ENCODE data around the gene PEX10. TPM values are rescaled to one million over a fixed set of nuclear protein-coding genes. Genes with fewer than 3 reads are reported as not detected.
A peak's percentile ranks its signal among the peaks of the same experiment; 100 is the strongest.
"Not testable (repeated sequence)": the region's sequence is repeated elsewhere in the genome, so short reads cannot be mapped to it uniquely, and the experiment has no call there.

Gene PEX10
- total RNA-seq, 2 donors from 2014 or later = 4.7 to 17.0 TPM

- no peak overlapping the region for H3K27ac Mint-ChIP-seq
- DNase-seq (ENCODE audit: low spot score in 2 of 2) = no peak
- no peak for ATAC-seq
Observed at GRCh38 chr1:2446394-2446793, 34.0 kb upstream of the PEX10 start.

GRCh38 chr1:2445823-2446215, 33.5 kb upstream of the PEX10 start:
- Mint-ChIP-seq H3K9me3 (no peaks in the 10 kb centered on the region), H3K27ac (no peak overlapping the region), H3K36me3 (no peaks in the 10 kb centered on the region)
- DNase-seq (ENCODE audit: low spot score in 2 of 2) = no peak
- no peak for ATAC-seq

More at GRCh38 chr1:2446394-2446793, 34.0 kb upstream of the PEX10 start:
- Mint-ChIP-seq H3K36me3 (no peaks in the 10 kb centered on the region), H3K9me3 (no peaks in the 10 kb centered on the region)

GRCh38 chr1:2445162-2445822, 32.9 kb upstream of the PEX10 start:
- no peak for ATAC-seq
- no peak for DNase-seq (ENCODE audit: low spot score in 2 of 2)
- no peak overlapping the region for H3K27ac Mint-ChIP-seq

DNA sequence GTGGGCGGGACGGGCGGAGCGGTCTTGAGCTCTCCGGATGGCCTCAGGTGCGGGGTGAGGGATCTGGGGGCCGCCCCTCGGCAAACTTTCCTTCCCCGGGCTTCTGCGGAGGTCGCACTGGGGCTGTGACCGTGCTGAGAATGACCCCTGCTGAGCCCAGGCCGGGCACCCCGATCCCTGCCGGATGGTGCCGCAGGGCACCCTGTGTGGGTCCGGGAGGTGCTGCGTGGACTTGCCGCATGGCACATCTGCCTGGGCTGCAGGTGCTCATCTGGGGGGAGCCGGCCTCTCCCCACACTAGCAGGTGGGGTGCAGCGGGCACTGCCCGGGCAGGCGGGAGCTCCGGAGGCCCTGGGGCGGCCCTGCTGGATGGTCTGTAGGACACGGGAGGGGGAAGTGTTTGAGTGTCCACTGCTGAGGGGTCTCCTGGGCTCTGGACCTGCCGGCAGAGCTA, 31.8 kb upstream of the PEX10 start:
- DNase-seq (ENCODE audit: low spot score in 2 of 2) (no peak), ATAC-seq (no peak)
- no peak overlapping the region for H3K27ac Mint-ChIP-seq
- no peaks in the 10 kb centered on the region for H3K9me3 Mint-ChIP-seq
- no peaks in the 10 kb centered on the region for H3K36me3 Mint-ChIP-seq

More at GRCh38 chr1:2445162-2445822, 32.9 kb upstream of the PEX10 start:
- Mint-ChIP-seq H3K36me3 (no peaks in the 10 kb centered on the region), H3K9me3 (no peaks in the 10 kb centered on the region)

DNA sequence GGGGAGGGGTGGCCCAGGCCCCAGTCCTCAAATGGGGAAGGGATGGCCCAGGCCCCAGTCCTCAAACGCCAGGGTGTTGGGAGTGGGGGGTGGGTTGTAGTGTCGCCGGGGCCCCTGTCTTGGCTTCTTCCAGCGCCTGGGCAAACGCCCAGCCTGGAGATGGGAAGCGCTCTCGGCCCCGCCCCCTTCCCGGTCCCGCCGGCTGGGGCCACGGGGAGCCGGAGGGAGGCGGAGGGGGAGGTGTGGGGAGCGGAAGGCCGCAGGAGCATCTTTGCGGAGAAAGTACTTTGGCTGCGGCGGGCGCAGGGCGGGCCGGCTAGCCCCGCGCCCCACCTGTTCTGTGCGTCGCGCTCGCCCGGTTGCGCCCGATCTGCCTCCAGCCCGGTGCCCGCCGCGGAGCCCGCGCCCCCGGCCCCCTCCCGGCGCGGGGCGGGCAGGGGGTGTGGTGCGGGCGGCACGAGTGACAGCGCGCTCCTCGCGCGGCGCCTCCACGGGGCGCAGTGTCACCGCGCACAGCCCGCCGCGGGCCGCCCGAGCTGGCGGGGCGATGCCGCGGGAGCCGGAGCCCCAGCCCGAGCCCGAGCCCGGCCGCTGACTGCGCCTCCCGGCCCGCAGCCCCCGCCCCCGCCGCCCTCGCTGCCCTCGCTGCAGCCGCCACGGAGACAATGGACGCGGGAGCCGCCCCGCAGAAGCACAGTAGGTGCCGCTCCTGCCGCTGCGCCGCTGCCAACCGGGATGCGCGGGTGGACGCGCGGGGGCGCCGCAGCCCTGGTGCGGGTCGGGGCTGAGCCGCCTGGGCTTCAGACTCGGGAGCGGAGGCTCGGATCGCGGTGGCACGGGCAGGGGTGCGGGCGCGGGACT, 31.1 kb upstream of the PEX10 start:
- Mint-ChIP-seq H3K27ac (no peak overlapping the region), H3K36me3 (no peaks in the 10 kb centered on the region), H3K9me3 (no peaks in the 10 kb centered on the region)
- ATAC-seq (peak; percentile 58 to 65), DNase-seq (ENCODE audit: low spot score in 2 of 2) (peak in 1 of 2 donors; percentile 22)

- Mint-ChIP-seq H3K36me3 (no peaks in the 10 kb centered on the region), H3K27ac (no peak overlapping the region), H3K9me3 (no peaks in the 10 kb centered on the region)
- DNase-seq (ENCODE audit: low spot score in 2 of 2) = no peak
- ATAC-seq = no peak
Observed at GRCh38 chr1:2442661-2443060, 30.3 kb upstream of the PEX10 start.

DNA sequence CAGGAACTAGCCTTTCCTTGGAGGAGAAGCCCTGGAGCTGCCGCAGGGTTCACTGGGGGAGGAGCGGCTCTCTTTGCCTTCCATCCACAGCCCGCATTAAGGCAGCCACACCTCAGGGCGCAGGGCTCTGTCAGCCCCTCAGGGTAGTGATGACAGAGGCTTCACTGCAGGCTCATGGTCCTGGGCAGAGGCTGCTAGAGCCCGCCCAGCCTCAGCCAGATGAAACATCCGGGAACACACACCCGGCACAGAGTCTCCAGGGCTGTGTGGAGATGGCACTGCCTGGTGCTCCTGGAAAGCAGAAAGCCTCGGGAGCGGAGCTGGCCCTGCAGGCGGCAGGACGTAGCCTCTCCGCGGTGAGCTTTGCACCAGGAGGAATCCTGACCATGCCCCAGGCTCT, 29.4 kb upstream of the PEX10 start:
- no peaks in the 10 kb centered on the region for H3K36me3 Mint-ChIP-seq
- ATAC-seq (no peak), DNase-seq (ENCODE audit: low spot score in 2 of 2) (no peak)
- no peaks in the 10 kb centered on the region for H3K9me3 Mint-ChIP-seq
- H3K27ac Mint-ChIP-seq = no peak overlapping the region

- H3K9me3 Mint-ChIP-seq, H3K36me3 Mint-ChIP-seq, ATAC-seq, H3K27ac Mint-ChIP-seq: not testable (repeated sequence)
- DNase-seq (ENCODE audit: low spot score in 2 of 2) = peak in 1 of 2 donors; percentile 22
Observed at GRCh38 chr1:2440346-2440745, 28.0 kb upstream of the PEX10 start.

GRCh38 chr1:2439369-2439768, 27.0 kb upstream of the PEX10 start:
- H3K9me3 Mint-ChIP-seq = no peaks in the 10 kb centered on the region
- H3K36me3 Mint-ChIP-seq = no peaks in the 10 kb centered on the region
- DNase-seq (ENCODE audit: low spot score in 2 of 2) (no peak), ATAC-seq (no peak)
- no peak overlapping the region for H3K27ac Mint-ChIP-seq

DNA sequence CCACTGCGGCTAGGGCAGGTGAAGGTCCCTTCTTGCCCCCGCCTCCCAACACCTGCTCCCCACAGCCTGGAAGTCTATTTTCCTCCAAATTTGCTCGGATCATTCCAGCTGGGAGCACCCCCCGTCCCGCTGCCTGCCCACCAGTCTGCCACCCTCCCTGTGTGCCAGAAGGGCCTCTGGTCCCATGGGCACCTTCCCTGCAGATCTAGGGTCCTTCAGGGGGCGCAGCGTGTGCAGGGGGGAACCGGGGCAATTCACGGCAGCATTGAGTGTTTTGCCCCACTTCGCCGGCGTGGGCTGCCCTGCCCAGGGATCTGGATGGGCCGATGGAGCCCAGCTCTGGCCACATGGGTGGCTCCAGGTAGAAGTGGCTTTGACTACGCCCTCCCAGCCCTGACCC, 26.3 kb upstream of the PEX10 start:
- ATAC-seq (no peak), DNase-seq (ENCODE audit: low spot score in 2 of 2) (no peak)
- Mint-ChIP-seq H3K36me3 (no peaks in the 10 kb centered on the region), H3K9me3 (no peaks in the 10 kb centered on the region), H3K27ac (no peak overlapping the region)

DNA sequence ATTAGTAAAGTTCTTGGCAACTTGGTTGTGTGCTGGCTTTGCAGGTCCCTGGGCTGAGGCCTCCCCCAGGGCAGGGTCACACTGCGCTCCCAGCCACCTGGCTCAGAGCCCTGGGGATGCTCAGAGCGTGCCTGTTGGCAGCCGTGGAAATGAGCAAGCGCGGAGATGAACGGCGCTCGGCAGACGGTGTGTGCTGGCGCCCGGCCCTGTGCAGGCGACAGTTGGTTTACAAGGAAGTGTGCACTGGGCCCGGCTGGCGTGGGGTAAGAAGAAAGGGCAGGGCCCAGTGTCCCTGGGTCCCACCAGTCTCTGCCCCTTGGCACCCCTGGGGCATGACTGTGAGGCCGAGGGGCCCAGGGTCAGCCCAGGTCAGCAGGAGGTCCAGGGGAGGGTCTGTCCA, 25.7 kb upstream of the PEX10 start:
- no peak for ATAC-seq
- H3K36me3 Mint-ChIP-seq = no peaks in the 10 kb centered on the region
- no peak overlapping the region for H3K27ac Mint-ChIP-seq
- DNase-seq (ENCODE audit: low spot score in 2 of 2) = no peak
- no peaks in the 10 kb centered on the region for H3K9me3 Mint-ChIP-seq

- Mint-ChIP-seq H3K27ac (peak overlapping the region in 1 of 2 donors; percentile 77), H3K36me3 (no peaks in the 10 kb centered on the region), H3K9me3 (no peaks in the 10 kb centered on the region)
- no peak for ATAC-seq
- no peak for DNase-seq (ENCODE audit: low spot score in 2 of 2)
Observed at GRCh38 chr1:2437617-2438016, 25.3 kb upstream of the PEX10 start.

DNA sequence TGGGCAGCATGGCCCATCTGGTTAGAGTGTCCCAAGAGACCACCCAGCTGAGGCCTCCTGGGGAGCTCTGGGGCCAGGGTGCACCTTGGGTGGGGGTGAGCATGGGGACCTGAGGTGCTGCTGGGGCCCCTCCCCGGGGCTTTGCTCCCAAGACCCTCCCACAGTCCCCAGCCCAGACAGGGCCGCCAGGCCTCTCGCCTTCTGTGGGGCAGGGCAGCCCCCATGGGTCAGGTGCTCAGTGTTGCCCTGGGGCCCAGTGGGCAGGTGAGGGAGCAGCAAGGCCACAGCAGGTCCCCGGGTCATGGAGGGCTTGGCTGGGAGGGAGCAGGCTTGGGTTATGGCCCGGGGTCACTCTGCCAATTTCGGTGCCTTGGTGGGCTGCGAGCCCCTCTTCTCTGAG, 24.5 kb upstream of the PEX10 start:
- DNase-seq (ENCODE audit: low spot score in 2 of 2) = no peak
- Mint-ChIP-seq H3K36me3 (no peaks in the 10 kb centered on the region), H3K9me3 (no peaks in the 10 kb centered on the region), H3K27ac (no peak overlapping the region)
- no peak for ATAC-seq

- DNase-seq (ENCODE audit: low spot score in 2 of 2) = no peak
Observed at GRCh38 chr1:2435746-2436355, 23.5 kb upstream of the PEX10 start.

GRCh38 chr1:2435091-2435490, 22.7 kb upstream of the PEX10 start:
- DNase-seq (ENCODE audit: low spot score in 2 of 2) (no peak), ATAC-seq (no peak)
- H3K9me3 Mint-ChIP-seq = peaks cover 0 to 3% of the 10 kb centered on the region in 2 donors
- H3K27ac Mint-ChIP-seq = peak overlapping the region in 1 of 2 donors; percentile 63
- peaks cover 0 to 4% of the 10 kb centered on the region in 2 donors for H3K36me3 Mint-ChIP-seq

More at GRCh38 chr1:2435746-2436355, 23.5 kb upstream of the PEX10 start:
- Mint-ChIP-seq H3K9me3 (no peaks in the 10 kb centered on the region), H3K27ac (peak overlapping the region in 1 of 2 donors; percentile 63), H3K36me3 (no peaks in the 10 kb centered on the region)
- no peak for ATAC-seq

- no peak overlapping the region for H3K27ac Mint-ChIP-seq
- H3K36me3 Mint-ChIP-seq = peaks cover 0 to 10% of the 10 kb centered on the region in 2 donors
- ATAC-seq (no peak), DNase-seq (ENCODE audit: low spot score in 2 of 2) (no peak)
- H3K9me3 Mint-ChIP-seq = peaks cover 0 to 4% of the 10 kb centered on the region in 2 donors
Observed at GRCh38 chr1:2433936-2434655, 21.7 kb upstream of the PEX10 start.

DNA sequence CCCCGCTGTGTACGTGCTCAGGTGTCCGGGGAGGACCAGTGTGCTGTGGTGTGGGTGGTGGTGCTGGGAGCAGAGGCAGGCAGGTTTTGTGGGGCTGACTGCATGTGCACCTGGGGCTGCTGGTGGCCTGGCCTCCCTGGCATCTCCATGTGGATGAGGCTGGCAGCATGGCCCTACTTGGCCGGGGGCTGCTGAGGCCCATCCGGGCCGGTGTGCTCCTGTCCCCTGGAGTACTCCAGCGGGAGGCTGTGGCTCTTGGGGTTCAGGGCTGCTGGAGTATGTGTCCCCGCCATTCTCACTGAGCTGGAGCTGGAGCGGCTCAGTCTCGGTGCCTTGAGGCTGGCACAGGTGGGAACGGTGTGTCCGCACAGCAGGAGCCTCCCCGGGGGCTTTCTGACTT, 20.8 kb upstream of the PEX10 start:
- Mint-ChIP-seq H3K9me3 (peaks cover 0 to 4% of the 10 kb centered on the region in 2 donors), H3K36me3 (peaks cover 0 to 11% of the 10 kb centered on the region in 2 donors), H3K27ac (no peak overlapping the region)
- DNase-seq (ENCODE audit: low spot score in 2 of 2) = no peak
- no peak for ATAC-seq
